Measurements from ENCODE around the gene TIMMDC1.

TIMMDC1 gene

DNA sequence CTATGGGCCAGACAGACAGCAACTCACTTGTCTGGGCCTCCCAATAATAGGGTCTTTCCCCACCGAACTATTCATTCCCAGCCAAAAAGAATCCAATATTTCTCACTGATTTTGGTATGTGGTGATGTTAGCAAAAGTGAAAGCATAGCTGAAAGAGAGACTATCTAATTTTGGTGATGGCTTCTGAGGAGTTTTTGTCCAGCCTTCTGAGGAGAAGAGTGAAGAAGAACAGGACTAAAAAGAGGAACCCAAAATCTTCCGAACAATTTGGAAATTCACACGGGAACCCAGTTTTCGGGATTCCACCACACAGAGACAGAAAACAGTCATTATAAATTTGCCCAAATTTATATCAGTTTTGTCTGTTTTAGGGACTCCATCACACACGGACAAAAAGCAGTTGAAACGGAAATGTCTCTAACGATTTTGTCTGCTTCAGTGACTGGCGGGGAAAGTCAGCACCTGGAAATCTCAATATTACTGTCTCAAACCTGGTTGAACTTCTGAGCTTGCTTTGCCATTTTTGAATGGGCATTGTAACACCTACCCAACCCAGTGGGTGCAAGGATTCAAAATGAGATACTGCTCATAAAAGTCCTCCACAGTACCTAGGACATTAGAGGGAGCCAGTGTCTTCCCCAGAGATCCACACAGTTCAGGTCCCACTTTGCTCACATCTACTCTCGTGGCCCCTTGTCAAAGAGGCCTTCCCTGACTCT is 52.0 kb downstream of the TIMMDC1 start:
- TF ChIP-seq, protein P1, sequence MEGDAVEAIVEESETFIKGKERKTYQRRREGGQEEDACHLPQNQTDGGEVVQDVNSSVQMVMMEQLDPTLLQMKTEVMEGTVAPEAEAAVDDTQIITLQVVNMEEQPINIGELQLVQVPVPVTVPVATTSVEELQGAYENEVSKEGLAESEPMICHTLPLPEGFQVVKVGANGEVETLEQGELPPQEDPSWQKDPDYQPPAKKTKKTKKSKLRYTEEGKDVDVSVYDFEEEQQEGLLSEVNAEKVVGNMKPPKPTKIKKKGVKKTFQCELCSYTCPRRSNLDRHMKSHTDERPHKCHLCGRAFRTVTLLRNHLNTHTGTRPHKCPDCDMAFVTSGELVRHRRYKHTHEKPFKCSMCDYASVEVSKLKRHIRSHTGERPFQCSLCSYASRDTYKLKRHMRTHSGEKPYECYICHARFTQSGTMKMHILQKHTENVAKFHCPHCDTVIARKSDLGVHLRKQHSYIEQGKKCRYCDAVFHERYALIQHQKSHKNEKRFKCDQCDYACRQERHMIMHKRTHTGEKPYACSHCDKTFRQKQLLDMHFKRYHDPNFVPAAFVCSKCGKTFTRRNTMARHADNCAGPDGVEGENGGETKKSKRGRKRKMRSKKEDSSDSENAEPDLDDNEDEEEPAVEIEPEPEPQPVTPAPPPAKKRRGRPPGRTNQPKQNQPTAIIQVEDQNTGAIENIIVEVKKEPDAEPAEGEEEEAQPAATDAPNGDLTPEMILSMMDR (IDR thresholded peaks at IDR 0.05), result no peak

DNA sequence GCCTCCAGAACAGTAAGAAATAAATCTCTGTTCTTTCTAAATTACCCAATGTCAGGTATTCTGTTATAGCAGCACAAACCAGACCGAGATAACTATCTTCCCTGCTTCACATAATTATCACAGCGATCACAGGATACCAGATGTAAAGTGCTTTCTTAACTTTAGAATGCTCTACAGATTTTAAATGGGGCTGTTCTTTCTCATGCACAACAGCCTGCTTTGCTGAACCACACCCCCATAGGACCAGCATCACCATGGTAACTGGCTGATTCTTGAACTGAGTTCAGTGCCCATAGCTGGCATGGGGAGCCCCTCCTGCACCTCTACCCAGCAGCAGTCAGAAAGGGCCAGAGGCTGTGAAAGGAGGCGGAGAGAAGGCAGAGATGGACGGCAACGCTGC is 53.3 kb downstream of the TIMMDC1 start:
- TF ChIP-seq, protein P1 (IDR thresholded peaks at IDR 0.05), result no peak

- TF ChIP-seq, protein P1 (IDR thresholded peaks at IDR 0.05), result no peak
Measured at GRCh38 chr3:119553823-119554415, 55.6 kb downstream of the TIMMDC1 start.

DNA sequence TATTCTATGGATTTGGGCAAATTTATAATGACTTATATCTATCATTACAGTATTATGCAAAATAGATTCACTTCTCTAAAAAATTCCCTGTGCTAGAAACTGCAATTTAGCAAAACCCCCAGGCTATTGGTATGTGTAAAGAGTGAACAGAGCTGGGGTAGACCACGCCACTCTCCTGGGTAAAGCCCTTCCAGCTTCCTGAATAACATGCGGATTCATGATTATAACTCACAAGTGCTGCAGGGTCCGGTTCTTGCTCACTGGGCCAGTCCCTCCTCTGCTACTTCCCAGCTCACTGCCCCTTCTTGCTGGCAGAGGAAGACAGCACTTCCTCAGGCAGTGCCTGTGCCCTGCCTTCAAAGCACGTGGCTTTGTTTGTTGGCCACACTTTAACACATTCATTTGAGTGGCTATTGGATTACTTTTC is 57.0 kb downstream of the TIMMDC1 start:
- TF ChIP-seq, protein P1 (IDR thresholded peaks at IDR 0.05), result no peak

- TF ChIP-seq, protein P1 (IDR thresholded peaks at IDR 0.05), result no peak
Measured at GRCh38 chr3:119555929-119556328, 57.6 kb downstream of the TIMMDC1 start.

DNA sequence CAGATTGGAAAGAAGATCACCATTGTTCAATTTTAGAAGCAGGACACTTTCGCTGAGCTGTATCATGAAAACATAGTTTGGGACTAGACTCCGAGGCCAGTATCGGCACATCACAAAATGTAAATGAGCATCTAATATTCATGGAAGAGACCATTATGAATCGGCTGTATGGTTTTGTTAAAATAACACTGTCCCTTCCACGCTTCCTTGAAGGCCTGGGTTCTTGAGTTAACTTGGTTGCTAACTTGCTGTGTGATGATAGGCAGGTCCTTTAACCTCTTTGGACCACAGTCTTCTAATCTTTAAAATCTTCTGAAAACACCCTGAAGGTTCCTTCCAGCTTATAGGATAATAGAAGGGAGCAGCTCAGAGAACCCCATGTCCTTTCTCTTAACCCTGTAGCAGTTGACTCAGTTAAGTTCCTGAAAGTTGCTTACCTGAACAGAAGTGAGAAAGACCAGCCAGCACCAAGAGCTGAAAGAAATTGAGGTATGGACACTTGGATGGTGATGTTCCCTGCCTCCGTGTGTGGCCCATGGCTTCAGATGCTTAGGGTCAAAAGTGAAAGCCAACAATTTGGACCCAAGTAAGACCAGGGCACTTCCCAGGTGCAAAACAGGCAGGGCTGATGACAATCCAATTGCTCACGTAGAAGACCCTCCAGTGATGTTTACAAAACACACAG is 59.0 kb downstream of the TIMMDC1 start:
- TF ChIP-seq, protein P1 (IDR thresholded peaks at IDR 0.05), result no peak

DNA sequence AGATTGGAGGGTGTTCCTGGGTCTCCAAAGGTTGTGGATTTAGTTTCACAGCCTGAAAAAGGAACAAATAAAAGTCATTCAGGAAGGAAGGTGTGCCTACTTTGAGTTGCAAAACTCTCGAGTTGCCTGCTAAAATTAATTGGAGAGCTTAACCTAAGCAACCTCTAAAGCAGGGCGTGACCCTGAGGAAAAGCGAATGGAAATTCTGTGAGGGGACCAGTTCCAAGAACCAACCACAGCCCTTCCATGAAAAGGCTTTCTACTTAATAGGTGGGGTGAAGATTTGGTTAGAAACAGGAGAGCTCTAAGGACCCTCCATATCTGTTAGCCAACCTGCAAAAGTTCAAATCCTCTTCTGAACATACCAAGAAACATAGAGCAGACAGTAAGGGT is 59.5 kb downstream of the TIMMDC1 start:
- TF ChIP-seq, protein P1 (IDR thresholded peaks at IDR 0.05), result no peak
